Testis (tissue), 3 donors: ENCODE results near the gene SALL3. TPM values are rescaled to one million over a fixed set of nuclear protein-coding genes. Genes with fewer than 3 reads are reported as not detected.

Source experiments
- DNase-seq: peaks from one replicate; pipeline ENCODE4 v3.0.0-alpha.2; 2019
- H3K27ac ChIP-seq, 2 donors: fragments of 200-600 bp; sonication (generic); one replicate each; pipeline ENCODE4 v1.5.1; 2019
- H3K27me3 ChIP-seq: fragments of 200-600 bp; sonication (generic); one replicate; pipeline ENCODE4 v1.5.1; 2019
- H3K36me3 ChIP-seq: fragments of 200-600 bp; sonication (generic); one replicate; pipeline ENCODE4 v1.5.1; 2017; ENCODE audit warnings: low read depth; ENCODE audit errors: missing control alignments
- H3K4me1 ChIP-seq: fragments of 200-600 bp; sonication (generic); one replicate; pipeline ENCODE4 v1.5.1; 2019
- H3K4me3 ChIP-seq, 2 donors: fragments of 200-600 bp; sonication (generic); one replicate each; pipeline ENCODE4 v1.5.1; 2017 to 2019
- H3K9me3 ChIP-seq: fragments of 200-600 bp; sonication (generic); one replicate; pipeline ENCODE4 v1.5.1; 2017
- CTCF ChIP-seq, 3 experiments: fragments of 450-650 bp in 2 of 3; fragments of 200-600 bp in 1 of 3; sonication (generic) in 1 of 3; IDR thresholded peaks; one replicate each; pipeline ENCODE4 v1.5.1; 2016 to 2019; ENCODE audit warnings: antibody characterized with exemption in 3 of 3, mild to moderate bottlenecking in 2 of 3, moderate library complexity in 1 of 3
- POLR2A ChIP-seq: fragments of 450-650 bp; IDR thresholded peaks from one replicate; pipeline ENCODE4 v1.6.1; 2017; ENCODE audit warnings: antibody characterized with exemption, mild to moderate bottlenecking, moderate library complexity
- WGBS, 2 donors: methylation state at CpG; one replicate each; pipeline ENCODE4 v1.1.5; 2018; 5-methylcytosine and 5-hydroxymethylcytosine counted together
- intact Hi-C: fragments of 100-400 bp; cut with DNase I; formaldehyde crosslinking; loops from one replicate; pipeline ENCODE4 v1.15.1; 2023; ENCODE audit warnings: low total_unique reads
- polyA plus RNA-seq: library from polyadenylated mRNA; stranded (reverse); fragments of 350-450 nt; fragmentation: Illumina TruSeq; extraction: RNeasy Lipid Tissue Mini Kit (QIAGEN cat#74804); gene quantifications from one replicate; pipeline ENCODE4 v1.2.3, GENCODE V29; 2014; ENCODE audit warnings: low read depth, low replicate concordance; ENCODE audit not compliant: insufficient read depth
- total RNA-seq, 2 donors: library from RNA; depleted of rRNA; stranded (reverse); fragments of >200 nt; gene quantifications; one replicate each; pipeline ENCODE4 v1.2.3, GENCODE V29; 2016

The SALL3 gene
- total and polyA plus RNA-seq, 3 donors from 2014 or later = 1.9 to 15.2 (median 8.3) TPM

- Histone ChIP-seq H3K36me3 (no peaks in the 10 kb centered on the region), H3K4me1 (no peaks in the 10 kb centered on the region), H3K4me3 (no peak overlapping the region), H3K9me3 (no peaks in the 10 kb centered on the region), H3K27me3 (no peaks in the 10 kb centered on the region), H3K27ac (no peak overlapping the region)
- TF ChIP-seq CTCF (IDR thresholded peaks at IDR 0.05) (no peak), POLR2A (no peak)
- intact Hi-C loops = no loop called here
- WGBS, 2 donors = 37 to 40% methylated on average over 3 of the region's 3 CpGs
- no peak for DNase-seq
These were observed 3.9 kb downstream of the SALL3 start for GRCh38 chr18:78983512-78983911.

GRCh38 chr18:78984941-78985784 is 5.5 kb downstream of the SALL3 start:
- Histone ChIP-seq H3K36me3 (no peaks in the 10 kb centered on the region), H3K4me3 (no peak overlapping the region), H3K27ac (no peak overlapping the region), H3K4me1 (no peaks in the 10 kb centered on the region), H3K27me3 (no peaks in the 10 kb centered on the region), H3K9me3 (no peaks in the 10 kb centered on the region)
- intact Hi-C loops = no loop called here
- WGBS, 2 donors = 39 to 40% methylated on average over 30 of the region's 30 CpGs
- DNase-seq = no peak
- no peak for TF ChIP-seq POLR2A
- TF ChIP-seq CTCF (IDR thresholded peaks at IDR 0.05) = peak in 1 of 3 experiments; percentile 12

GRCh38 chr18:78986018-78986481 is 6.4 kb downstream of the SALL3 start:
- Histone ChIP-seq H3K9me3 (no peaks in the 10 kb centered on the region), H3K4me1 (no peaks in the 10 kb centered on the region), H3K36me3 (no peaks in the 10 kb centered on the region), H3K27ac (no peak overlapping the region), H3K27me3 (no peaks in the 10 kb centered on the region), H3K4me3 (no peak overlapping the region)
- intact Hi-C loops = no loop called here
- WGBS, 2 donors = 25 to 31% methylated on average over 20 of the region's 20 CpGs
- DNase-seq = peak; percentile 61
- TF ChIP-seq CTCF (IDR thresholded peaks at IDR 0.05) (peak in 2 of 3 experiments; percentile 20 to 32), POLR2A (no peak)

- peak overlapping the region in 1 of 2 donors; percentile 6 for H3K4me3 ChIP-seq
- H3K27me3 ChIP-seq = no peaks in the 10 kb centered on the region
- H3K27ac ChIP-seq = no peak overlapping the region
- no peaks in the 10 kb centered on the region for H3K36me3 ChIP-seq
- intact Hi-C loops = no loop called here
- WGBS, 2 donors = 66 to 68% methylated on average over 13 of the region's 13 CpGs
- H3K9me3 ChIP-seq = no peaks in the 10 kb centered on the region
- no peak for DNase-seq
- no peak for TF ChIP-seq CTCF (IDR thresholded peaks at IDR 0.05)
- no peak for TF ChIP-seq POLR2A
- no peaks in the 10 kb centered on the region for H3K4me1 ChIP-seq
These were observed 11.8 kb downstream of the SALL3 start for GRCh38 chr18:78991446-78991845.
